ENCODE results near the gene MMP7. TPM values are rescaled to one million over a fixed set of nuclear protein-coding genes. Genes with fewer than 3 reads are reported as not detected.

MMP7 gene
- polyA plus RNA-seq, 2 of the 4 experiments (the other 2 are of a cell fraction) = 8.9 to 54.8 TPM

- Histone ChIP-seq H3K4me1 (peaks cover 48% of the 10 kb centered on the region), H3K27ac (peak overlapping the region; percentile 68 to 71; a peak in 5 of 6 replicates), H3K4me3 (peak overlapping the region; percentile 24; the same call in 1 of the 3 replicates), H3K4me2 (peak overlapping the region; percentile 75), H3K9me3 (no peaks in the 10 kb centered on the region)
- ChIA-PET POLR2A (interaction anchor here (0.9 kb wide), 1 partner anchor 43 kb away, joined by 4 read pairs; no protein-coding TSS in a partner anchor), CTCF (interaction anchor here (0.6 to 1.5 kb wide), 2 partner anchors 119 to 127 kb away, joined by 3 to 7 read pairs; no protein-coding TSS in a partner anchor)
- peak; percentile 15 to 89 for DNase-seq (ENCODE audit: low read depth in 1 of 2, low spot score in 1 of 2)
- ATAC-seq = peak; percentile 76 to 93; a peak in 4 of 6 replicates
- 0% methylated on average over 6 of the region's 6 CpGs for WGBS (ENCODE audit: missing lambda C conversion rate)
- FAIRE-seq = no peak
- TF ChIP-seq ZFP36 (IDR thresholded peaks at IDR 0.05; ENCODE audit: borderline replicate concordance, partially characterized antibody) (no peak), ATOH8 (CRISPR knock-in tag; IDR thresholded peaks at IDR 0.05; ENCODE audit: low read depth) (no peak), HES2 (IDR thresholded peaks at IDR 0.05) (no peak), CHD4 (IDR thresholded peaks at IDR 0.05; ENCODE audit: borderline replicate concordance) (no peak), CTCF (IDR thresholded peaks at IDR 0.05) (no peak), HEYL (CRISPR knock-in tag; IDR thresholded peaks at IDR 0.05) (no peak), E2F6 (IDR thresholded peaks at IDR 0.05; ENCODE audit: borderline replicate concordance, low read depth) (no peak), NFE2L2 (conservative IDR thresholded peaks at IDR 0.05; ENCODE audit: low read length) (no peak), HDAC2 (IDR thresholded peaks at IDR 0.05) (no peak), RNF2 (IDR thresholded peaks at IDR 0.05; ENCODE audit: borderline replicate concordance, low read depth) (no peak), TFCP2L1 (CRISPR knock-in tag; IDR thresholded peaks at IDR 0.05) (no peak), ZSCAN20 (CRISPR knock-in tag; IDR thresholded peaks at IDR 0.05) (no peak), ZC3H11A (IDR thresholded peaks at IDR 0.05) (no peak), RARB (CRISPR knock-in tag; IDR thresholded peaks at IDR 0.05) (no peak), MAFK (IDR thresholded peaks at IDR 0.05; ENCODE audit: partially characterized antibody) (no peak), JUN (IDR thresholded peaks at IDR 0.05) (no peak), KDM1A (IDR thresholded peaks at IDR 0.05; ENCODE audit: low read depth) (no peak), NR3C1 (IDR thresholded peaks at IDR 0.05) (no peak), HOXB13 (CRISPR knock-in tag; IDR thresholded peaks at IDR 0.05; ENCODE audit: low read depth) (no peak), CBX2 (IDR thresholded peaks at IDR 0.05; ENCODE audit: borderline replicate concordance, low read depth) (no peak), CHD2 (IDR thresholded peaks at IDR 0.05; ENCODE audit: low read length, partially characterized antibody) (no peak), ZNF302 (CRISPR knock-in tag; IDR thresholded peaks at IDR 0.05) (no peak), JUNB (IDR thresholded peaks at IDR 0.05) (peak; percentile 73), CEBPB (IDR thresholded peaks at IDR 0.05) (peak in 1 of 2 experiments; percentile 38; a peak in 1 of 4 replicates), SMC3 (IDR thresholded peaks at IDR 0.05) (no peak; the same call in 2 of the 3 replicates), POLR2A (IDR thresholded peaks at IDR 0.05; ENCODE audit: low read length) (no peak), ELK1 (IDR thresholded peaks at IDR 0.05; ENCODE audit: low read depth, low read length) (no peak), RAD21 (conservative IDR thresholded peaks at IDR 0.05 in 1 of 2, IDR thresholded peaks at IDR 0.05 in 1 of 2) (peak in 1 of 2 experiments; percentile 37; a peak in 2 of 5 replicates), SREBF2 (IDR thresholded peaks at IDR 0.05) (no peak), FOSB (CRISPR knock-in tag; IDR thresholded peaks at IDR 0.05) (no peak), MAZ (IDR thresholded peaks at IDR 0.05; ENCODE audit: borderline replicate concordance, low read depth, low read length) (no peak), BCL3 (IDR thresholded peaks at IDR 0.05) (no peak), HMGXB4 (CRISPR knock-in tag; IDR thresholded peaks at IDR 0.05; ENCODE audit: borderline replicate concordance) (no peak), KDM5A (IDR thresholded peaks at IDR 0.05) (no peak), HOXB5 (CRISPR knock-in tag; IDR thresholded peaks at IDR 0.05) (no peak), MYC (IDR thresholded peaks at IDR 0.05; ENCODE audit: borderline replicate concordance, low read length) (no peak)
Observed at GRCh38 chr11:102494216-102494615, 36.3 kb downstream of the MMP7 start.

All from A549 (cell line).